H1 (cell line): ENCODE measurements around the gene HTR4. TPM values are rescaled to one million over a fixed set of nuclear protein-coding genes. Genes with fewer than 3 reads are reported as not detected.

Experiments used
- CTCF ChIA-PET: fragments of 300-600 bp; sonication (Branson Sonifier 250); formaldehyde crosslinking; loops from one replicate; lab custom pipeline; 2021; ENCODE audit not compliant: partially characterized antibody; lab: Charles Lee
- POLR2A ChIA-PET: fragments of 300-600 bp; sonication (Branson Sonifier 250); formaldehyde crosslinking; loops from one replicate; lab custom pipeline; 2021; ENCODE audit warnings: inconsistent platforms; ENCODE audit not compliant: partially characterized antibody; lab: Charles Lee
- DNase-seq, 2 experiments: peaks; one replicate each; pipeline versions ENCODE4 v3.0.0 to v3.0.0-alpha.2; 2010 to 2022; ENCODE audit warnings: low spot score in 2 of 2, low read depth in 1 of 2, mixed read lengths in 1 of 2
- FAIRE-seq: peaks from 2 replicates; lab custom pipeline; 2011; peaks lifted over from hg19 to GRCh38; lab: Jason Lieb, UNC
- H2AFZ ChIP-seq: 2 replicates; pipeline ENCODE4 v1.8.1; 2012; ENCODE audit warnings: low read length, inconsistent platforms
- H2AK5ac ChIP-seq: 2 replicates; pipeline ENCODE4 v1.6.1; 2013; ENCODE audit warnings: low read depth, low read length
- H2BK120ac ChIP-seq: replicated peaks from 2 replicates; pipeline ENCODE3; 2013; ENCODE audit warnings: low read depth, low read length, inconsistent platforms
- H2BK12ac ChIP-seq: 2 replicates; pipeline ENCODE4 v1.6.1; 2013; ENCODE audit warnings: low read depth, low read length
- H2BK15ac ChIP-seq: 2 replicates; pipeline ENCODE4 v1.6.1; 2013; ENCODE audit warnings: low read length
- H2BK20ac ChIP-seq: 2 replicates; pipeline ENCODE4 v1.6.1; 2013; ENCODE audit warnings: low read length
- H2BK5ac ChIP-seq: 2 replicates; pipeline ENCODE4 v1.6.1; 2013; ENCODE audit warnings: low read depth, low read length
- H3K14ac ChIP-seq: 2 replicates; pipeline ENCODE4 v1.6.1; 2013; ENCODE audit warnings: inconsistent platforms; ENCODE audit not compliant: insufficient read length
- H3K18ac ChIP-seq: 2 replicates; pipeline ENCODE4 v1.6.1; 2013; ENCODE audit warnings: low read length; ENCODE audit errors: extremely low read depth
- H3K23ac ChIP-seq: 2 replicates; pipeline ENCODE4 v1.6.1; 2013; ENCODE audit warnings: inconsistent platforms; ENCODE audit not compliant: insufficient read length
- H3K23me2 ChIP-seq: 2 replicates; pipeline ENCODE4 v1.6.1; 2013; ENCODE audit warnings: low read depth, low read length
- H3K27ac ChIP-seq: 2 replicates; pipeline ENCODE4 v1.6.1; 2011; ENCODE audit warnings: low read depth, low read length, inconsistent platforms
- H3K27me3 ChIP-seq, 4 experiments: replicated peaks in 1 of 4; 1 replicate in 1 of 4; 2 replicates in 3 of 4; pipeline versions ENCODE4 v1.6.1 to v1.8.1; 2011 to 2013; ENCODE audit warnings: low read length in 3 of 4, mild to moderate bottlenecking in 3 of 4, inconsistent platforms in 2 of 4, mixed read lengths in 2 of 4, moderate library complexity in 1 of 4; ENCODE audit not compliant: control insufficient read depth in 3 of 4, insufficient read depth in 3 of 4; ENCODE audit errors: extremely low read depth in 1 of 4
- H3K36me3 ChIP-seq, 4 experiments: 2 replicates each; pipeline versions ENCODE4 v1.6.1 to v1.8.1; 2011 to 2013; ENCODE audit warnings: mild to moderate bottlenecking in 4 of 4, low read length in 3 of 4, moderate library complexity in 2 of 4, control low read depth in 1 of 4, inconsistent platforms in 1 of 4; ENCODE audit not compliant: insufficient read depth in 4 of 4, control insufficient read depth in 2 of 4
- H3K4ac ChIP-seq: replicated peaks from 2 replicates; pipeline ENCODE3; 2013; ENCODE audit warnings: low read length, low read depth, mixed read lengths, inconsistent platforms; ENCODE audit not compliant: insufficient read length
- H3K4me1 ChIP-seq, 4 experiments: replicated peaks in 1 of 4; 1 replicate in 1 of 4; 2 replicates in 3 of 4; pipeline versions ENCODE4 v1.6.1 to v1.8.1; 2011 to 2013; ENCODE audit warnings: low read length in 3 of 4, inconsistent platforms in 2 of 4, mixed read lengths in 1 of 4; ENCODE audit not compliant: insufficient read depth in 4 of 4, control insufficient read depth in 3 of 4
- H3K4me2 ChIP-seq, 2 experiments: 2 replicates each; pipeline versions ENCODE4 v1.6.1 to v1.8.1; 2011 to 2013; ENCODE audit warnings: low read depth in 2 of 2, low read length in 2 of 2, control low read depth in 1 of 2, inconsistent platforms in 1 of 2, mild to moderate bottlenecking in 1 of 2; ENCODE audit not compliant: insufficient read depth in 1 of 2
- H3K4me3 ChIP-seq, 4 experiments: fragments of 200-600, 300-600 bp in 1 of 4; sonication (generic), shearing (Covaris generic), sonication (Bioruptor Twin) in 1 of 4; 2 replicates each; pipeline versions ENCODE4 v1.5.1 to v1.8.1; 2011 to 2016; ENCODE audit warnings: low read length in 4 of 4, low read depth in 3 of 4, control low read depth in 2 of 4, inconsistent platforms in 2 of 4, mild to moderate bottlenecking in 2 of 4, mixed read lengths in 1 of 4, moderate library complexity in 1 of 4; ENCODE audit not compliant: insufficient read depth in 2 of 4; ENCODE audit errors: extremely low read depth in 1 of 4
- H3K56ac ChIP-seq: replicated peaks from 2 replicates; pipeline ENCODE3; 2013; ENCODE audit warnings: low read depth, mild to moderate bottlenecking, mixed read lengths, low read length, inconsistent platforms; ENCODE audit not compliant: insufficient read length
- H3K79me1 ChIP-seq: 2 replicates; pipeline ENCODE4 v1.6.1; 2013; ENCODE audit warnings: low read depth, low read length, control low read depth
- H3K79me2 ChIP-seq, 2 experiments: 2 replicates each; pipeline versions ENCODE4 v1.6.1 to v1.8.1; 2012 to 2013; ENCODE audit warnings: low read length in 2 of 2, mild to moderate bottlenecking in 2 of 2, inconsistent platforms in 1 of 2; ENCODE audit not compliant: insufficient read depth in 2 of 2, control insufficient read depth in 1 of 2
- H3K9ac ChIP-seq, 4 experiments: replicated peaks in 1 of 4; 1 replicate in 1 of 4; 2 replicates in 3 of 4; pipeline versions ENCODE4 v1.6.1 to v1.8.1; 2011 to 2013; ENCODE audit warnings: low read depth in 3 of 4, low read length in 3 of 4, control low read depth in 2 of 4, mild to moderate bottlenecking in 2 of 4, moderate library complexity in 2 of 4, inconsistent platforms in 1 of 4; ENCODE audit errors: extremely low read depth in 1 of 4
- H3K9me3 ChIP-seq, 2 experiments: 2 replicates each; pipeline versions ENCODE4 v1.6.1 to v1.8.1; 2012 to 2013; ENCODE audit warnings: mild to moderate bottlenecking in 2 of 2, moderate library complexity in 2 of 2, control low read depth in 1 of 2, inconsistent platforms in 1 of 2, low read depth in 1 of 2, low read length in 1 of 2, mixed read lengths in 1 of 2; ENCODE audit not compliant: insufficient read depth in 2 of 2
- H4K20me1 ChIP-seq, 2 experiments: replicated peaks in 1 of 2; 2 replicates each; pipeline versions ENCODE3 to v1.8.1; 2011 to 2013; ENCODE audit warnings: inconsistent platforms in 2 of 2, low read length in 2 of 2, mild to moderate bottlenecking in 1 of 2; ENCODE audit not compliant: insufficient read depth in 2 of 2, control insufficient read depth in 1 of 2
- H4K5ac ChIP-seq: 2 replicates; pipeline ENCODE4 v1.6.1; 2013; ENCODE audit warnings: low read length, low read depth, mixed read lengths, inconsistent platforms; ENCODE audit not compliant: insufficient read length
- H4K8ac ChIP-seq: 2 replicates; pipeline ENCODE4 v1.8.0; 2013; ENCODE audit warnings: mild to moderate bottlenecking, moderate library complexity, low read length, inconsistent platforms; ENCODE audit not compliant: insufficient read depth; ENCODE audit errors: extremely low read depth
- H4K91ac ChIP-seq: replicated peaks from 2 replicates; pipeline ENCODE3; 2013; ENCODE audit warnings: low read length, mixed read lengths, inconsistent platforms; ENCODE audit not compliant: insufficient read length
- CTBP2 ChIP-seq: IDR thresholded peaks from 2 replicates; pipeline ENCODE4 v1.7.0; 2011; ENCODE audit warnings: borderline replicate concordance, mild to moderate bottlenecking, moderate library complexity, mixed read lengths, low read length; ENCODE audit not compliant: insufficient read depth, insufficient read length
- EZH2 ChIP-seq: fragments of 200-600 bp; sonication (generic); IDR thresholded peaks from 2 replicates; pipeline ENCODE4 v1.7.1; 2012; ENCODE audit warnings: low read depth, mild to moderate bottlenecking, moderate library complexity, low read length, inconsistent platforms; ENCODE audit not compliant: severe bottlenecking
- KDM1A ChIP-seq: fragments of 200-600, 300-600 bp; sonication (generic); IDR thresholded peaks from 2 replicates; pipeline ENCODE4 v1.7.1; 2016; ENCODE audit warnings: mild to moderate bottlenecking, low read length, borderline replicate concordance
- RXRA ChIP-seq: IDR thresholded peaks from 2 replicates; pipeline ENCODE4 v1.6.1; 2011; ENCODE audit warnings: low read depth, mild to moderate bottlenecking, low read length, moderate library complexity; ENCODE audit not compliant: insufficient read depth
- SIN3A ChIP-seq, 2 experiments: IDR thresholded peaks in 1 of 2; conservative IDR thresholded peaks in 1 of 2; 2 replicates each; pipeline ENCODE4 v1.6.1; 2011 to 2012; ENCODE audit warnings: low read length in 2 of 2, improper control_type of control experiment in 1 of 2, low read depth in 1 of 2, mild to moderate bottlenecking in 1 of 2
- TCF12 ChIP-seq: IDR thresholded peaks from 2 replicates; pipeline ENCODE4 v1.6.1; 2011; ENCODE audit warnings: low read depth, mild to moderate bottlenecking, low read length
- TEAD4 ChIP-seq: IDR thresholded peaks from 2 replicates; pipeline ENCODE4 v1.6.1; 2012; ENCODE audit warnings: low read depth, low read length, inconsistent platforms, mixed read lengths
- WGBS, 2 experiments: shearing (Covaris generic) in 1 of 2; methylation state at CpG; one replicate each; pipeline versions ENCODE4 v1.1.6 to v1.1.7; 2013 to 2015; ENCODE audit warnings: low lambda C conversion rate in 2 of 2, mixed read lengths in 2 of 2, inconsistent platforms in 1 of 2, low coverage in 1 of 2, missing lambda C conversion rate in 1 of 2; ENCODE audit not compliant: insufficient replicate concordance in 2 of 2, insufficient coverage in 1 of 2, insufficient read length in 1 of 2; ENCODE audit errors: extremely low coverage in 1 of 2, missing lambda C conversion rate in 1 of 2; 5-methylcytosine and 5-hydroxymethylcytosine counted together
- polyA plus RNA-seq, 7 experiments: library from polyadenylated mRNA; depleted of rRNA in 3 of 7; stranded (reverse) in 5 of 7; unstranded in 2 of 7; fragments of >200 nt in 5 of 7; fragments of 200-250 nt in 2 of 7; gene quantifications; 1 replicate in 5 of 7; 2 replicates in 1 of 7; 4 replicates in 1 of 7; pipeline versions ENCODE4 v1.2.1 to v1.2.3, GENCODE V29; 2011 to 2013; ENCODE audit warnings: missing spikeins in 2 of 7, mixed read lengths in 2 of 7
- total RNA-seq: library from RNA; stranded (reverse); fragmentation: NEBNext Ultra II Directional; extraction: Animal tissue kit (Norgen Biotek cat#: 25700); gene quantifications from 2 replicates; pipeline ENCODE4 v1.2.1, GENCODE V29; 2021

HTR4 gene
- total and polyA plus RNA-seq, 2 of the 8 experiments (the other 6 are each of a cell fraction or from before 2014, with no cell fraction given), result not detected

DNA sequence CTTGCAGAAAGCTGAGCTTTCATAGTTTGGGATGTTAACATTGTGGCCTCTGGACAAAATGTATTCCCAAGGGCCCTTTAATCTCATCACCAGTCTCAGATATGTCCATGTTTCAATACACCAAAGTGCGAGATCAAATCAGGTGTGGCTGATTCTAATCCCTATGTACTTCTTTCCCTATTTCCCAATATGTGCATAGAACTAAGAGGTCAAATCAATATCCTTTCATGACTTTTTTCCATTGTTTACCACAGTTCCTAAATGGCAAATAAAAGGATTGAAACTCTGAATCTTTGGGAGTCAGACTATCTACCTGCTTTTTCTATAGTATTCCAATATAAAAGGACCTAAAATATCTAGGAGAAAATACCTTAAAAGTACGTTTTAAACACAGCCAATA, 165.6 kb downstream of the HTR4 start:
- Histone ChIP-seq H2BK120ac (no peak overlapping the region), H3K14ac (no peak overlapping the region), H4K5ac (no peak overlapping the region), H2AFZ (no peak overlapping the region), H3K4me1 (no peaks in the 10 kb centered on the region), H3K4me2 (no peak overlapping the region), H4K91ac (no peak overlapping the region), H3K56ac (no peak overlapping the region), H4K8ac (no peak overlapping the region), H3K18ac (no peak overlapping the region), H3K23ac (no peak overlapping the region), H3K23me2 (no peaks in the 10 kb centered on the region), H3K36me3 (no peaks in the 10 kb centered on the region), H2BK20ac (no peak overlapping the region), H3K9ac (no peak overlapping the region), H2BK5ac (no peak overlapping the region), H2AK5ac (no peak overlapping the region), H4K20me1 (no peaks in the 10 kb centered on the region), H3K27ac (no peak overlapping the region), H2BK15ac (no peak overlapping the region), H3K27me3 (no peaks in the 10 kb centered on the region; a peak in 2 of 7 replicates), H2BK12ac (no peak overlapping the region), H3K4me3 (no peak overlapping the region), H3K4ac (no peak overlapping the region), H3K79me2 (no peaks in the 10 kb centered on the region), H3K9me3 (no peaks in the 10 kb centered on the region), H3K79me1 (no peaks in the 10 kb centered on the region)
- DNase-seq, result no peak
- POLR2A ChIA-PET, result no interaction called here
- CTCF ChIA-PET, result interaction anchor here (0.6 to 1.4 kb wide), 4 partner anchors 31 to 244 kb away, joined by 3 read pairs; no protein-coding TSS in a partner anchor
- TF ChIP-seq SIN3A (conservative IDR thresholded peaks at IDR 0.05 in 1 of 2, IDR thresholded peaks at IDR 0.05 in 1 of 2; ENCODE audit: low read depth in 1 of 2, low read length in 2 of 2), result no peak
- TF ChIP-seq RXRA, result no peak
- no peak for TF ChIP-seq TCF12
- TF ChIP-seq KDM1A, result no peak
- TF ChIP-seq EZH2, result no peak
- TF ChIP-seq TEAD4, result no peak
- no peak for TF ChIP-seq CTBP2
- 87% methylated on average over 2 of the region's 2 CpGs; no CpG with 5 or more reads in 1 of the 2 experiments for WGBS, 2 experiments
- FAIRE-seq, result no peak
